Dendritic cell treated with granulocyte-macrophage colony-stimulating factor and Interleukin-4, amounts not matched to agents 40 ng/mL and 50 ng/mL, for 4 days (primary cell): ENCODE data around the gene UBA3.

Source experiments
- H3K27ac Mint-ChIP-seq: one replicate; pipeline ENCODE4 v1.8.0; 2022; ENCODE audit warnings: mild to moderate bottlenecking, mixed read lengths
- H3K27me3 Mint-ChIP-seq: one replicate; pipeline ENCODE4 v1.8.0; 2022; ENCODE audit warnings: mild to moderate bottlenecking, mixed read lengths
- H3K36me3 Mint-ChIP-seq: one replicate; pipeline ENCODE4 v1.8.0; 2022; ENCODE audit warnings: low read depth, mixed read lengths
- H3K4me1 Mint-ChIP-seq: one replicate; pipeline ENCODE4 v1.8.0; 2022; ENCODE audit warnings: low read depth, mixed read lengths
- H3K4me3 Mint-ChIP-seq: one replicate; pipeline ENCODE4 v1.8.0; 2022; ENCODE audit warnings: mild to moderate bottlenecking, moderate library complexity, mixed read lengths
- H3K9me3 Mint-ChIP-seq: one replicate; pipeline ENCODE4 v1.8.0; 2022; ENCODE audit warnings: mixed read lengths
- intact Hi-C: fragments of 100-400 bp; cut with micrococcal nuclease; formaldehyde crosslinking; loops from one replicate; pipeline ENCODE4 v1.15.0; 2022

Gene UBA3

DNA sequence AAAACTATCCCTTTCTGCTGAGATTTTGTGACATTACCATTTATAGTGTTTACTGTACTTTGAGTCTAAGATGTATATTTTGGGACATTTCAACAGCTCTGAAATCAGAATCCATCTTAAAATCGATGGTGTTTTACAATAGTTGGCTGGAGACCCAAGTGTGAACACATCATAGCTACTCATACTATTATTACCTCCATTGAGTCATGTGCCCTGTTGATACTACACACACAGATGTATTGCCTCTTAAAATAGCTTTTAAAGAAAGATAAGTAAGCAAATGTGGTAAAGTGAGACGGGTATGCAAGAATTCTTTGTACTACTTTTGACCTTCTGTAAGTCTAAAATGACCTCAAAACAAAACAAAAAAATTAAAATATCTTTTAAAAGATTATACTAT, 35.6 kb upstream of the UBA3 start:
- intact Hi-C loops: no loop called here
- no peaks in the 10 kb centered on the region for H3K9me3 Mint-ChIP-seq
- H3K4me3 Mint-ChIP-seq: no peak overlapping the region
- no peak overlapping the region for H3K27ac Mint-ChIP-seq
- H3K36me3 Mint-ChIP-seq: no peaks in the 10 kb centered on the region
- no peaks in the 10 kb centered on the region for H3K27me3 Mint-ChIP-seq
- no peaks in the 10 kb centered on the region for H3K4me1 Mint-ChIP-seq

DNA sequence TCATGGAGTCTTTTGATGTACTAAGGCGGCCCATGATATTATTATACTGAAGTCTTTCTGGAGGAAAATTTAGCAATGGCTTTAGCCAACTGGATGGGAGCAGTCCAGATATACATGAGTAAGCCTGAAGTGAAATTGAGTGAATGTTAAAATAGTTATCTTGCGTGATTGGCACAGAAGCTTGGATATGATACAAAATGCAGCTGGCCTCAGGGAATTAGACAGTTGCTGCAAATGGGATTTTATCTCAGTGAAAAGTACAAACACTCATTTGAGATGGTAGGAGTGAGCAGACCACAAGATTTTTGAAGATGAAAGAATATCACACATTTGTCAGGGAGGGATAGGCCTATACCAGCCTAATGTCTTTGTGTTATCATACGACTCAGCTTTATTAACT, 33.4 kb upstream of the UBA3 start:
- H3K27me3 Mint-ChIP-seq: no peaks in the 10 kb centered on the region

DNA sequence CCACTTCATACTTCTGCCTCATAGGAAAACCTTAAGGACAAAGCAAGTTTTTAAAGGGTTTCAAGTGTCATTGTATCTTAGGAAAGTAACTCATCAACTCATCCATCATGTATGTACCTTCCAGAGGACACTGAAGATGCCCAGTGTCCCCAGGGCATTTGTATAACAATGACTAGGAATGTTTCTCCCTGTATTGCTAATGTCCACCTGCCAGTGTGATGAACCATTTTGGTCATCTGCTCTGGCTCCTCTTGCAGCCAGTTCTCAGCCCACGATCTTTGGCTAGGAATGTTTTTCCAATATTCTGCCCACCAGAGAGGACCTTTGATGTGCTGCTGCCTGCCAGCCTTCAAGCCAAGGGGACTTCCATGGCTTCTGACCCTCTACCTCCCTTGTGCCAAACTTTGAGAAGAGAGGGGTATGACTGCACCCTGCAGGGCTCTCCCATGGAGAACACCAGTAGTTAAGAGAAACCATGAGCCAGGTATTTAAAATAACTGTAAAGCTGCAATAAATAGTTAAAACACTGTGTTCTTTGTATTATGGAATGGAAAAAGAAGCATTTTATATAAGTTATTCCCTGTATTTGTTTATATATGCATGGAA, 30.9 kb upstream of the UBA3 start:
- Mint-ChIP-seq H3K27ac (no peak overlapping the region), H3K9me3 (no peaks in the 10 kb centered on the region), H3K4me3 (no peak overlapping the region), H3K4me1 (peaks cover 14% of the 10 kb centered on the region), H3K27me3 (no peaks in the 10 kb centered on the region), H3K36me3 (peaks cover 11% of the 10 kb centered on the region)
- intact Hi-C loops: no loop called here

More for the DNA sequence above, 33.4 kb upstream of the UBA3 start:
- H3K4me1 Mint-ChIP-seq: peaks cover 5% of the 10 kb centered on the region
- H3K4me3 Mint-ChIP-seq: no peak overlapping the region
- H3K36me3 Mint-ChIP-seq: no peaks in the 10 kb centered on the region
- no peak overlapping the region for H3K27ac Mint-ChIP-seq
- intact Hi-C loops: no loop called here
- H3K9me3 Mint-ChIP-seq: no peaks in the 10 kb centered on the region

DNA sequence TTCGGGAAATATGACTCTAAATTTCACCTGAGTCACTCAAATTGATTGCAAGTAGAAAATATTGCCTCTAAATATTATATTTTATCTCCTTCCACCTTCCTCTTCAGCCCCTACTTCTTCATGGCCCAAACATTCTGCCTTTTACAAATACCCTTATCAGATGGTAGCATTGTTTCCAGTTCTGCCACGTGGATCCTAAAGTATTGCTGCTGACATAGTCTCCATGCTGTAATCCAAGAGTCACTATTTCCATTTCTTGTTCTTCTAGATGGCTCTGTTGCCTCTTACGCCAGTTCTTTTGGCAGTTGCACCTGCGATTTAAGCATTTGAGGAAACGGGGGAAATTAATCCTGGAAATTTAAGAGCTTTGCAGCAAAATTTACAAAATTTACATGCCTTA, 28.6 kb upstream of the UBA3 start:
- intact Hi-C loops: no loop called here
- Mint-ChIP-seq H3K27me3 (no peaks in the 10 kb centered on the region), H3K36me3 (peaks cover 34% of the 10 kb centered on the region), H3K27ac (peak overlapping the region; percentile 11), H3K9me3 (no peaks in the 10 kb centered on the region), H3K4me3 (no peak overlapping the region), H3K4me1 (peaks cover 21% of the 10 kb centered on the region)

DNA sequence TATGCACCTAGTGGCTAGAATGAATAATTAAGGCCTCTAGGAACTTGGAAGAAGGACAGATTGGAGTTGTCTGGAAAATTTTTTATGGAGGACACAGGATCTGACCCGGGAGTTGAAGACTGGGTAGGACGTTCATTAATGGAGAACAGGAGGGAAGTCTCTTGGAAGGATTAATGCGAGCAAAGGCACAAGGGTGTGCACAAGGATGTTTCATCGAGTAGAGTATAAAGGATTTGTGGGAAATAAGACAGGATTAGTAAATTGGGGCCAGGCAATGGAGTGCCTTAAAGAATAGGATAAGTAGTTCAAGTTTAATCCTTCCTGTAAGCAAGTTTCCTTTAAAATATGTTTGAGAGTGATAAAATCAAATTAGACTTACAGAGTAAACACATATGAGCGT, 27.7 kb upstream of the UBA3 start:
- Mint-ChIP-seq H3K27me3 (no peaks in the 10 kb centered on the region), H3K4me1 (peaks cover 26% of the 10 kb centered on the region), H3K27ac (peak overlapping the region; percentile 11), H3K4me3 (no peak overlapping the region), H3K36me3 (peaks cover 43% of the 10 kb centered on the region), H3K9me3 (no peaks in the 10 kb centered on the region)
- intact Hi-C loops: no loop called here

DNA sequence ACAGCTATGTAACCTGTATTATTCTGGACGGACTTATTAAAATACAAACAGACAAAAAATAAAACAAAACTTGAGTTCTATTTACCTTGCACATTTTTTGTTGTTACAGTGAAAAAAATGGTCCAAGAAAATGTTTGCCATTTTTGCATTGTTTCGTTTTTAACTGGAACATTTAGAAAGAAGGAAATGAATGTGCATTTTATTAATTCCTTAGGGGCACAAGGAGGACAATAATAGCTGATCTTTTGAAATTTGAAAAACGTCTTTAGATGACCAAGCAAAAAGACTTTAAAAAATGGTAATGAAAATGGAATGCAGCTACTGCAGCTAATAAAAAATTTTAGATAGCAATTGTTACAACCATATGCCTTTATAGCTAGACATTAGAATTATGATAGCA, 25.2 kb upstream of the UBA3 start:
- Mint-ChIP-seq H3K36me3 (peaks cover 64% of the 10 kb centered on the region), H3K4me3 (no peak overlapping the region), H3K27me3 (no peaks in the 10 kb centered on the region), H3K9me3 (no peaks in the 10 kb centered on the region), H3K27ac (no peak overlapping the region), H3K4me1 (peaks cover 34% of the 10 kb centered on the region)
- intact Hi-C loops: no loop called here

DNA sequence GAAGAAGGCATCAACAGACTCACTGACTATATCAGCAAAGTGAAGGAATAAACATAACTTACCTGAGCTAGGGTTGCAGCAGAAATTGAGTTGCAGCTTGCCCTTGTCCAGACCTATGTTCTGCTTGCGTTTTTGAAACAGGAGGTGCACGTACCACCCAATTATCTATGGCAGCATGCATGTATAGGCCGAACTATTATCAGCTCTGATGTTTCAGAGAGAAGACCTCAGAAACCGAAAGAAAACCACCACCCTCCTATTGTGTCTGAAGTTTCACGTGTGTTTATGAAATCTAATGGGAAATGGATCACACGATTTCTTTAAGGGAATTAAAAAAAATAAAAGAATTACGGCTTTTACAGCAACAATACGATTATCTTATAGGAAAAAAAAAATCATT, 24.4 kb upstream of the UBA3 start:
- Mint-ChIP-seq H3K4me1 (peaks cover 39% of the 10 kb centered on the region), H3K27me3 (no peaks in the 10 kb centered on the region), H3K27ac (peak overlapping the region; percentile 62), H3K36me3 (peaks cover 72% of the 10 kb centered on the region), H3K9me3 (no peaks in the 10 kb centered on the region), H3K4me3 (no peak overlapping the region)
- intact Hi-C loops: no loop called here

DNA sequence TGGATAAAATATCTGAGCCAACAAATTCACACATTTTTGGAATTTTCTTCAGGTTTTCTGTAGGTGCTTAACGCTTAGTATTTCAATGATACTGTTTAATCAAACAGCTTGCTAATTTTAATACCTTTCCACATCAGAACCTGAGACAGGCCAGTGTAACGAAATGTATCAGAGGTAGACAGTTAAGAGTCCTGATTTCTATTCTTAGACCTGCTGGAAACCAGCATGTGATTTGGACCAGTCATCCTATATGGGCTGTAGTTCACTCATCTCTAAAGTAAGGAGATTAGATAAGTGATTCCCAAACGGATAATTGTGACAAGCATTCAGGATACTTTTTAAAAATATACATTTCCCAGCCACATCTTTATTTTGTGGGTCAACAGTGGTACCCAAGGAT, 23.0 kb upstream of the UBA3 start:
- peaks cover 34% of the 10 kb centered on the region for H3K4me1 Mint-ChIP-seq
- H3K36me3 Mint-ChIP-seq: peaks cover 85% of the 10 kb centered on the region
- no peak overlapping the region for H3K4me3 Mint-ChIP-seq
- intact Hi-C loops: no loop called here
- no peaks in the 10 kb centered on the region for H3K27me3 Mint-ChIP-seq
- no peaks in the 10 kb centered on the region for H3K9me3 Mint-ChIP-seq
- peak overlapping the region; percentile 62 for H3K27ac Mint-ChIP-seq

DNA sequence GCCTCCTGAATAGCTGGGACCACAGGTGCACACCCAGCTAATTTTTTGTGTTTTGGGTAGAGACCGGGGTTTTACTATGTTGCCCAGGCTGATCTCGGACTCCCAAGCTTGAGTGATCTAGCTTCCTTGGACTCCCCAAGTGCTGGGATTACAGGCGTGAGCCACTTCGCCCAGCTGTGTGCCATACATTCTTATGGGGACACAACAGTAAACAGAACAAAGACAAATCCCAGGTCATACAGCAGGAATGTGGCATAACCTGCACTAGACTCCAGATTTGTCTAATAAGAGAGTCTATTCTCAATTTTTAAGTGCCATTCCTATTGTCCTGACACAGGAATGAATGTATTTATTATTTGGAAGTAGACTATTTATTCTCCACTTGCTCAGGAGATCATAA, 22.2 kb upstream of the UBA3 start:
- H3K27me3 Mint-ChIP-seq: no peaks in the 10 kb centered on the region
- intact Hi-C loops: no loop called here
- peak overlapping the region; percentile 62 for H3K27ac Mint-ChIP-seq
- H3K36me3 Mint-ChIP-seq: peaks cover 86% of the 10 kb centered on the region
- H3K9me3 Mint-ChIP-seq: no peaks in the 10 kb centered on the region
- peaks cover 34% of the 10 kb centered on the region for H3K4me1 Mint-ChIP-seq
- H3K4me3 Mint-ChIP-seq: no peak overlapping the region

DNA sequence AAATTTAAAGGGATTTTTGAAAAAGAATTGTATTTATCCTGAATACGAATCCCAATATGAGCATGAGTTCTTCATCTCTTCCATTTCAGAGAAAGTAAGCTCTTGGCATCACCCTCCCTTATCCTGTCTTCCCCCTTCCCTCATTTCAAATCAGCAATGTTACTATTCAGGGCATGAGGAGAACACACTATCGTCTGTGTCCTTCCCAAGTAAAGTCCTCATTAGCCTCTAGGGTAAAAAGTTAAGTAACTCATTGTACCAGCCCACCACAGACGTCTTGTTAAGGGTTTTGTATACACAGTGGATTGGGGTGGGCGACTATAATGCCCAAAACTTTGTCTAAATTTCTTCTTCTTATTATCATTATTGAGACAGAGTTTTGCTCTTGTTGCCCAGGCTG, 19.4 kb upstream of the UBA3 start:
- H3K9me3 Mint-ChIP-seq: no peaks in the 10 kb centered on the region
- intact Hi-C loops: no loop called here

DNA sequence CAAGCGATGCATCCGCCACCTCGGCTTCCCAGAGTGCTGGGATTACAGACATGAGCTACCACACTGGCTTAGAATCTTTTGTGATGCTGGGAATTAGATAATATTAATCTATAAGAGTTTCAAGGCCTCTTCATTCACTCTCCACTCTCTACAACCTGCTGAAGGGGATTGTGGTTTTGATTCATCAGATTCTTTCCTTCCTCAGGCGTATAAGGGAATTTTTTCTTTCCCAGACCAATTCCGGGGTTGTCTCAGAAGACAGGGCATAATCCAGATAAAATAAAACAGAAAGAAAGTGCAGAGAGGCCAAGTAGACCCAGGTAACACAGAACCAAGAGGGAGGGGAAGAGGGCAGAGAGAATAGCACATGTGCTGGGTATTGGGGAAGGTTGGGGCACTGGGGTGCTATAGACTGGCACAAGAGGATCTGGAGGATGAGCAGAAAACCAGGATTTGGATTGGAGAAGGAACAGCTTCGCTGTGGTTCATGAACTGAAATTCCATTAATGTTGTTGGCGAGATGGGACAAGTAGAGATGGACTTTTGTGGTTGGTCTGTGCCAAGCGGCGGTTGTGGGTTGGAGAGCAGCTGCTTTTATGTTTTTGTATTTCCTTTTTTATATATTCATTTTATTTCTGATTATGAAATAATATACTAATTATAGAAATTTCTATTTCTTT, 17.4 kb upstream of the UBA3 start:
- Mint-ChIP-seq H3K27me3 (no peaks in the 10 kb centered on the region), H3K36me3 (peaks cover 91% of the 10 kb centered on the region), H3K9me3 (no peaks in the 10 kb centered on the region), H3K4me1 (peaks cover 56% of the 10 kb centered on the region), H3K4me3 (peak overlapping the region; percentile 42), H3K27ac (peak overlapping the region; percentile 38)
- intact Hi-C loops: no loop called here

More for the DNA sequence above, 19.4 kb upstream of the UBA3 start:
- Mint-ChIP-seq H3K36me3 (peaks cover 94% of the 10 kb centered on the region), H3K4me1 (peaks cover 54% of the 10 kb centered on the region), H3K27me3 (no peaks in the 10 kb centered on the region), H3K4me3 (no peak overlapping the region), H3K27ac (no peak overlapping the region)

DNA sequence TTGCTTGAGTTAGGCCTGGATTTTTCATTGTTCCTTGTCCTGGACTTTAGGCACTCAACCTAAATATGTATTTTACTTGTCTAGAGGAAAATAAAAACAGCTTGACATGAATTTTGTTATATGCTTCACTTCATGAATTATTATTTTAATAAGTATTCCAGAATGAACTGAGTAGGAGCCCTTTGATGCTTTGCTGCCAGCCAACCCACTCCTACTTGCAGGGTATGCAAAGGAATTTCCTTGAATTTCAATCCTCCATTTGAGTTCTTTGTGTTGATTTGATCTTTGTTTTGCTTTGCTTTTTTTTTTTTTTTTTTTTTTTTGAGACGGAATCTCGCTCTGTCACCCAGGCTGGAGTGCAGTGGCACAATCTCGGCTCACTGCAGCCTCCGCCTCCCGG, 16.1 kb upstream of the UBA3 start:
- intact Hi-C loops: no loop called here
- H3K4me3 Mint-ChIP-seq: peak overlapping the region; percentile 40
- H3K36me3 Mint-ChIP-seq: peaks cover 92% of the 10 kb centered on the region
- H3K27ac Mint-ChIP-seq: peak overlapping the region; percentile 94
- no peaks in the 10 kb centered on the region for H3K27me3 Mint-ChIP-seq
- peaks cover 62% of the 10 kb centered on the region for H3K4me1 Mint-ChIP-seq
- no peaks in the 10 kb centered on the region for H3K9me3 Mint-ChIP-seq

DNA sequence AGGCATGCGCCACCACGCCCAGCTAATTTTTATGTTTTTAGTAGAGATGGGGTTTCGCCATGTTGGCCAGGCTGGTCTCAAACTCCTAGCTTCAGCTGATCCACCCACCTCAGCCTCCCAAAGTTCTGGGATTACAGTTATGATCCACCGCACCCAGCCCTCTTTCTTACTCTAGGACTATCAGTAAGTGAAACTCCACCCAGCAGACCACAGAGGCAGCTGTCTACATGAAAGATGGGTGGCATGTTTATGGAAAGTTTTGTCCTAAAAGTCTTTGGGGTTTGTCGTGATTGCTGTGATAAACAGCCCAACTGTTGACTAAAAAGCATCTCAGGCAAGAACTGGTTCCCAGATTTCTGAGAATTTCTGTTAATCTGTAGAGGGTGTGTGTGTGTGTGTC, 15.5 kb upstream of the UBA3 start:
- intact Hi-C loops: no loop called here
- Mint-ChIP-seq H3K4me3 (peak overlapping the region; percentile 81), H3K27me3 (no peaks in the 10 kb centered on the region), H3K36me3 (peaks cover 95% of the 10 kb centered on the region), H3K4me1 (peaks cover 68% of the 10 kb centered on the region), H3K27ac (peak overlapping the region; percentile 94), H3K9me3 (no peaks in the 10 kb centered on the region)

DNA sequence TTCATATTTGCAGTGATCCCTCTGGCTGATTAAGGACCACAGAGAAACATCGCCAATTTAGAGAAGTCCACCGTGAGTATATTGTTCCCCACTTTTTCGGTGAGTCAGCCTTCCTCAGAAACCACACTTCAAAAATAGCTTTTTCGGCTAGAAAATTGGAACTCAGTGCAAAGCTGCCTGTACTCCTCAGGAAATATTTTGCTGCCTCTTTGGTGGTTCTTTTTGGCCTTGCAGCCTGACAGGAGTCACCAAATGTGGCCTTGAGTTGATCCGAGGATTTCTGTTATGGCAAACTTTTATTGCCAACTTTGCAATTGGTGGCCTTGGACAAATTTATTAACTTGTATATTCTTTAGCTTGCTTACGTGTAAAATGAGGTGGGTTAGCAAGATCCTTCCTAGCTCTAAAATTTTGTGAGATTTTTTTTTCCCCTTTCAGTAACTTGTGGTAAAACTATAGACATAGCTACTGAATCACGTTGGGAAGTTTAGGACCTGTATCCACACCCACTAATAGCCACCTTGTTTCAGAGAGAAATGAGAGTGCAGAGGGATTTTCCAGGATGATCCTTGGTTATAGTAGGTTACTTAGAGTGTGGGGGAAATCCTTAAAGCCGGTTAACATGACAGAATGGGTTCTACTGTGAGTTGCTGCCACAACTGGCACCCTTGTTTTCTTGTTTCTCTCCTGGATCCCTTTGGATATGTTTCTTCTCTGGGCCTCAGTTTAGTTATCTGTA, 14.5 kb upstream of the UBA3 start:
- Mint-ChIP-seq H3K27ac (peak overlapping the region; percentile 94), H3K9me3 (no peaks in the 10 kb centered on the region), H3K4me1 (peaks cover 70% of the 10 kb centered on the region), H3K36me3 (peaks cover 95% of the 10 kb centered on the region), H3K27me3 (no peaks in the 10 kb centered on the region), H3K4me3 (peak overlapping the region; percentile 52)
- intact Hi-C loops: no loop called here
